K562 (cell line): ENCODE measurements around the gene AMPD1.

Experiments used
- CTCF ChIP-seq, 3 experiments: IDR thresholded peaks in 2 of 3; conservative IDR thresholded peaks in 1 of 3; 2 replicates each; pipeline ENCODE4 v1.5.1; 2011 to 2012; ENCODE audit warnings: low read length in 3 of 3, mild to moderate bottlenecking in 3 of 3, control low read depth in 2 of 3, improper control_type of control experiment in 1 of 3, inconsistent platforms in 1 of 3, low read depth in 1 of 3, mixed read lengths in 1 of 3, moderate library complexity in 1 of 3; ENCODE audit not compliant: insufficient read depth in 2 of 3
- LARP7 ChIP-seq: fragments of 450-650 bp; IDR thresholded peaks from 2 replicates; pipeline ENCODE4 v1.6.1; 2016
- POLR2A ChIP-seq: fragments of 450-650 bp; conservative IDR thresholded peaks from 2 replicates; pipeline ENCODE4 v1.6.1; 2016
- STAT6 ChIP-seq: sonication (generic); formaldehyde crosslinking; IDR thresholded peaks from 2 replicates; pipeline ENCODE4 v1.8.1; 2023; ENCODE audit warnings: mild to moderate bottlenecking, missing genetic modification reagents
- USF1 ChIP-seq: sonication (generic); formaldehyde crosslinking; IDR thresholded peaks from 2 replicates; pipeline ENCODE4 v1.9.0; 2022; ENCODE audit warnings: mild to moderate bottlenecking, missing genetic modification reagents

GRCh38 chr1:114694540-114695310 is 621 bp downstream of the AMPD1 start:
- TF ChIP-seq USF1 (CRISPR knock-in tag) (no peak), POLR2A (no peak), CTCF (IDR thresholded peaks at IDR 0.05 in 2 of 3, conservative IDR thresholded peaks at IDR 0.05 in 1 of 3; ENCODE audit: insufficient read depth in 2 of 3, low read depth in 1 of 3, low read length in 3 of 3) (no peak), STAT6 (CRISPR knock-in tag) (no peak), LARP7 (no peak)
